ENCODE results near the gene C1QTNF5.

DNA sequence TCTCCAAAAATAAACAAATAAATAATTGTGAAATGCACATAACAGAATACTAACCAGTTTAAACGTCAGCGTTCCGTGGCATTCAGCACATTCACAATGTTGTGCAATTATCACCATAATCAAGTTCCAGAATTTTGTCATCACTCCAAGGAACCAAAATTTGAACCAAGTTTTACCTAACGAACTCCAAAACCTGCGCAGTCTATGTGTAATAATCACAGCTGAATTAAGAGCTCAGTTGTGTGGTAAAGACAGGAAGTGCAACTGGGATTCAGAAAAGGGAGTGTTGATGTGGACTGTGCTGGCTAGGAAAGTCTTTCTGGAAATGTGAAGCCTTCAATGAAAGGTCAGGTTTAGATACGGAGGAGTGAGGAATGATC, 18.3 kb downstream of the C1QTNF5 start:
- TF ChIP-seq, protein P1, sequence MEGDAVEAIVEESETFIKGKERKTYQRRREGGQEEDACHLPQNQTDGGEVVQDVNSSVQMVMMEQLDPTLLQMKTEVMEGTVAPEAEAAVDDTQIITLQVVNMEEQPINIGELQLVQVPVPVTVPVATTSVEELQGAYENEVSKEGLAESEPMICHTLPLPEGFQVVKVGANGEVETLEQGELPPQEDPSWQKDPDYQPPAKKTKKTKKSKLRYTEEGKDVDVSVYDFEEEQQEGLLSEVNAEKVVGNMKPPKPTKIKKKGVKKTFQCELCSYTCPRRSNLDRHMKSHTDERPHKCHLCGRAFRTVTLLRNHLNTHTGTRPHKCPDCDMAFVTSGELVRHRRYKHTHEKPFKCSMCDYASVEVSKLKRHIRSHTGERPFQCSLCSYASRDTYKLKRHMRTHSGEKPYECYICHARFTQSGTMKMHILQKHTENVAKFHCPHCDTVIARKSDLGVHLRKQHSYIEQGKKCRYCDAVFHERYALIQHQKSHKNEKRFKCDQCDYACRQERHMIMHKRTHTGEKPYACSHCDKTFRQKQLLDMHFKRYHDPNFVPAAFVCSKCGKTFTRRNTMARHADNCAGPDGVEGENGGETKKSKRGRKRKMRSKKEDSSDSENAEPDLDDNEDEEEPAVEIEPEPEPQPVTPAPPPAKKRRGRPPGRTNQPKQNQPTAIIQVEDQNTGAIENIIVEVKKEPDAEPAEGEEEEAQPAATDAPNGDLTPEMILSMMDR (conservative IDR thresholded peaks at IDR 0.05; ENCODE audit: low read length) = no peak
- no peak for TF ChIP-seq EZH2phosphoT487 (IDR thresholded peaks at IDR 0.05; ENCODE audit: borderline replicate concordance, low read depth, low read length)
